GM20431 (cell line): ENCODE data around the gene ACAA1.
"Not testable (repeated sequence)": the region's sequence is repeated elsewhere in the genome, so short reads cannot be mapped to it uniquely, and the experiment has no call there.

Experiments used
- in situ Hi-C: fragments of 300-500 bp; cut with MseI, MboI; formaldehyde crosslinking; loops from one replicate; pipeline ENCODE4 v1.15.0; 2020; ENCODE audit warnings: low sequenced_read_pairs; ENCODE audit not compliant: unreplicated experiment

ACAA1 gene

DNA sequence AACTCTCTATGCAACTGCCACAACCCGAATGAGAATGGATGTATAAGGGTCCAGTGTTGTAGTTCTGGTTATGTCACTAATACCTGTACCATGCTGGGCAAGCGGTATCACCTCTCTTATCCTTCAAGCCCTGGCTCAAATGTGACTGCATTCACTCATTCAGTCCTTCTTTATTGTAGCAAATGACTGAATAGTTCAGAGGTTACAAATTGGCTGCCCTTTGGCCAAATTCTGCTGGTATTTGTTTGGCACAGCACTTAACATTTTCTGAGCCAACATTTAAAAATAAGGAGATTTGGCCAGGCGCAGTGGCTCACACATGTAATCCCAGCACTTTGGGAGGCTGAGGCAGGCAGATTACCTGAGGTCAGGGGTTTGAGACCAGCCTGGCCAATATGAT lies 50.4 kb downstream of the ACAA1 start:
- in situ Hi-C loops = no loop called here

DNA sequence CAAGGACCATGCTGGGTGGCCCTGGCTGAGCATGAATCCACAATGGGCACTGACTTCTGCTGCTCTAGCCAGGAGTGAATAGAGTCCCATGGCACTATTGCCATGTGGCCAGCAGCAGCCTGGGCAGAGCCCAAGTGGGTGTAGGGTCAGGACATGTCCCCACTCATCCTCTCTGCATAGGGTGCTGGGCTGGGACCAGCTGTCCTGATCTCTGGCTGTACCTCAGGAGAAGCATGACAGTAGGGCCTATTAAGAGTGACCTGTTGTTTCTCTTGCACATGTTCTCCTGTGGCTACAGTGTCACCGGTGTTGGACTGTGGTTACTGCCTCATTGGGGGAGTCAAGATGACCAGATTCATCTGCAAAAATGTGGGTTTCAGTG lies 51.0 kb downstream of the ACAA1 start:
- in situ Hi-C loops = no loop called here

GRCh38 chr3:38085311-38085942 lies 51.5 kb downstream of the ACAA1 start:
- in situ Hi-C loops = no loop called here

DNA sequence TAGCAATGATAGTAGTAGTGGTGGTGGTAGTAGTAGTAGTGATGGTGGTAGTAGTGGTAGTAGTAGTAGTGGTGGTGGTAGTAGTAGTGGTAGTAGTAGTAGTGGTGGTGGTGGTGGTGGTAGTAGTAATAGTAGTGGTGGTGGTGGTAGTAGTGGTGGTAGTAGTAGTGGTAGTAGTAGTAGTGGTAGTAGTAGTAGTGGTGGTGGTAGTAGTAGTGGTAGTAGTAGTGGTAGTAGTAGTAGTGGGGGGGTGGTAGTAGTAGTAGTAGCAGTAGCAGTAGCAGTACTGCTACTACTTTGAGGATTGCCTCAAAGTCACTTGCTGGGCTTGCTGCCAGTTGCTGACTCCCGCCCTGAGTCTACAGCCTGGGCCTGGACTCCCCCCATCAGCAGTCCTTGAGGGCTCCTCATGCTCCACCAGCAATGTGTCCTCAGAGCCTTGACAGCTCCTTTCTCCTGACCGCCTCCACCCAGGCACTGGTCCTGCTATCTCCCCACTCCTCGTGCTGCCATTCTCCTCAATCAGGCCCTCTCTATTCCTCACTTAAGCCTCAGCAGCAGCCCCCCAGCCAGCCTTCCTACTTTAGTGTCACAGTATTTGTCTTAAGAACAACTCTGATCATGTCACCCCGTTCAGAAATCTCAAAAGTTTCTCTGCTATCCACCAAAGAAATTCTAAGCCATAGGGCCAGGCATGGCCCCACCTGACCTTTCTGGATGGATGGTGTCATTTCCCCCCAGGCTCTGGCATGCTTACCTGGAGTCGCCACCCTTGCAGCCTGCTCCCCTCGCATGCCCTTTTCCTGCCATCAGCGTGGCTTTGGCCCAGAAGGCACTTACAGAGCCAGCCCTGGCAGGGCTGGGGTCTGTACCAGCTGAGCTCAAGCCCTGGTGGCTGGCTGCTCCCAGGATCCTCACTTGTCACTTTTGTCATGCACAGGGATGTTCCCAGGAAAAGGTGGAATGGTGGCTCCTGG lies 52.3 kb downstream of the ACAA1 start:
- in situ Hi-C loops = no loop called here

DNA sequence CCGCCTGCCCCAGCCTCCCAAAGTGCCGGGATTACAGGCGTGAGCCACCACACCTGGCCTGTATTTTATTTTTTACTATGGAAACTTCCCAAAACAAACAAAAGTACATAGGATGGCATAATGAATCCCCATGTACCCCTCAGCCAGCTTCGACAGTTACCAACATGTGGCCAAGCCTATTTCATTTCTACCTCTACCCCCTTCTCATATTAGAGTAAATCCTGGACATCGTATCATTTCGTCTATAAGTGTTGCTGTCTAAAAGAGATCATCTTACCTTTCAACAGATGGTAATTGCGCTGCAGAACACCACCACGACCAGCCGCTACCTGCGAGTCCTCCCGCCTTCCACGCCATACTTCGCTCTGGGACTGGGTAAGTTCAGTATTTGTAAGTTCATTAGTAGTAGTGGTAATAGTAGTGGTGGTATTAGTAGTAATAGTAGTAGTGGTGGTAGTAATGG lies 53.0 kb downstream of the ACAA1 start:
- in situ Hi-C loops = no loop called here

DNA sequence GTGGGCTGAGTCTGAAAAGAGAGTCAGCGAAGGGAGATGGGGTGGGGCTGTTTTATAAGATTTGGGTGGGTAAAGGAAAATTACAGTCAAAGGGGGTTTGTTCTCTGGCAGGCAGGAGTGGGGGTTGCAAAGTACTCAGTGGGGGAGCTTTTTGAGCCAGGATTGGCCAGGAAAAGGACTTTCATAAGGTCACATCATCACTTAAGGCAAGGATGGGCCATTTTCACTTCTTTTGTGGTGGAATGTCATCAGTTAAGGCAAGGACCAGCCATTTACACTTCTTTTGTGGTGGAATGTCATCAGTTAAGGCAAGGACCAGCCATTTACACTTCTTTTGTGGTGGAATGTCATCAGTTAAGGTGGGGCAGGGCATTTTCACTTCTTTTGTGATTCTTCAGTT lies 53.7 kb downstream of the ACAA1 start:
- in situ Hi-C loops = not testable (repeated sequence)

DNA sequence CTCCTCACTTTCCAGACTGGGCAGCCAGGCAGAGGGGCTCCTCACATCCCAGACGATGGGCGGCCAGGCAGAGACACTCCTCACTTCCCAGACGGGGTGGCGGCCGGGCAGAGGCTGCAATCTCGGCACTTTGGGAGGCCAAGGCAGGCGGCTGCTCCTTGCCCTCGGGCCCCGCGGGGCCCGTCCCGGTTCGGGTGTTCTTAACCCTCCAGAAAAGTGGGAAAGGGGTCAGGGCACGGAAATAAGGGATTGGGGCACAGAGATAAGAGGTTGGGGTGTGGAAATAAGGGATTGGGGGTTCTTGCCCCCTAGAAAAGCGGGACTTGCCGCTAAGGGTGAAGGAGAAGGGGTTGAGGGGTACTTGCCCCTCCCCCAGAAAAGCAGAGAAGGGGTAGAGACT lies 54.6 kb downstream of the ACAA1 start:
- in situ Hi-C loops = not testable (repeated sequence)

GRCh38 chr3:38077073-38077472 lies 59.9 kb downstream of the ACAA1 start:
- in situ Hi-C loops = not testable (repeated sequence)
